Activated B cell treated with CpG ODN at 0.5 μM for 24 hours (primary cell): ENCODE data around the gene UTRN. TPM values are rescaled to one million over a fixed set of nuclear protein-coding genes. Genes with fewer than 3 reads are reported as not detected.

Experiments
- ATAC-seq: fragments of 200-7000 bp; cut with Tn5 transposase; one replicate; pipeline ENCODE4 v1.10.0; 2021; ENCODE audit warnings: low read depth, mild to moderate bottlenecking, moderate library complexity
- CTCF ChIA-PET: fragments of 350-600 bp; sonication (Branson Sonifier 250); formaldehyde crosslinking; loops from one replicate; lab custom pipeline; 2021; ENCODE audit warnings: antibody characterized with exemption; lab: Charles Lee
- POLR2A ChIA-PET: fragments of 350-600 bp; sonication (Branson Sonifier 250); formaldehyde crosslinking; loops from one replicate; lab custom pipeline; 2021; ENCODE audit warnings: antibody characterized with exemption; lab: Charles Lee
- DNase-seq: peaks from one replicate; pipeline ENCODE4 v3.0.0; 2022
- H3K27ac Mint-ChIP-seq: one replicate; pipeline ENCODE4 v1.8.0; 2020; ENCODE audit warnings: mixed read lengths
- H3K27me3 Mint-ChIP-seq: one replicate; pipeline ENCODE4 v1.8.0; 2021; ENCODE audit warnings: mixed read lengths
- H3K36me3 Mint-ChIP-seq: one replicate; pipeline ENCODE4 v1.8.0; 2021; ENCODE audit warnings: low read depth, mixed read lengths
- H3K4me1 Mint-ChIP-seq: one replicate; pipeline ENCODE4 v1.8.0; 2021; ENCODE audit warnings: mixed read lengths
- H3K4me3 Mint-ChIP-seq: one replicate; pipeline ENCODE4 v1.8.0; 2020; ENCODE audit warnings: mild to moderate bottlenecking, mixed read lengths
- H3K9me3 Mint-ChIP-seq: one replicate; pipeline ENCODE4 v1.8.0; 2020; ENCODE audit warnings: mixed read lengths
- intact Hi-C: fragments of 100-400 bp; cut with micrococcal nuclease; formaldehyde crosslinking; loops from one replicate; pipeline ENCODE4 v1.15.1; 2024
- total RNA-seq: library from RNA; stranded (reverse); gene quantifications from 2 replicates; pipeline ENCODE4 v1.2.3, GENCODE V29; 2022
- TF ChIP-seq, protein P1 (sequence below): fragments of 200-600 bp; IDR thresholded peaks from one replicate; pipeline ENCODE4 v1.8.0; 2022; ENCODE audit warnings: antibody characterized with exemption, mild to moderate bottlenecking

UTRN gene
- total RNA-seq, 1 donor from 2014 or later = 53.5 TPM

DNA sequence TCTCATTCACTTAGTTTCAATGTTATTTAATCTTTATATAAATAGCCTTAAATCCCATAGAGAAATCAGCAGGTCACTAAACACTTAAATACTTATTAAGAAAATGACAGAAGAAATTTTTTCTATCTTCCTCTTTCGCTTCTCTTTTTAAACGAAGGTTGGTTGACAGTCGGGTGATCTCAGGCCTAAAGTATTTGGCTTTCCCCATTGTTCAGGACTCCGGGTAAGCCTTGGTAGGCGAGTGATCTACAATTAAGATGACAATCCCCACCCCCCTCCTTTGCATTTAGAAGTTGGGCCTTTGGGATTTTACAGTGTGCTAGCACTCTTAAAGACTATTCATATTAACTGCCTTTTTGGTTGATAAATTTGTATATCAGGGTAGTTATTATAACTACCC lies 19.7 kb upstream of the UTRN start:
- peak overlapping the region; percentile 63 for H3K27ac Mint-ChIP-seq
- TF ChIP-seq, protein P1, sequence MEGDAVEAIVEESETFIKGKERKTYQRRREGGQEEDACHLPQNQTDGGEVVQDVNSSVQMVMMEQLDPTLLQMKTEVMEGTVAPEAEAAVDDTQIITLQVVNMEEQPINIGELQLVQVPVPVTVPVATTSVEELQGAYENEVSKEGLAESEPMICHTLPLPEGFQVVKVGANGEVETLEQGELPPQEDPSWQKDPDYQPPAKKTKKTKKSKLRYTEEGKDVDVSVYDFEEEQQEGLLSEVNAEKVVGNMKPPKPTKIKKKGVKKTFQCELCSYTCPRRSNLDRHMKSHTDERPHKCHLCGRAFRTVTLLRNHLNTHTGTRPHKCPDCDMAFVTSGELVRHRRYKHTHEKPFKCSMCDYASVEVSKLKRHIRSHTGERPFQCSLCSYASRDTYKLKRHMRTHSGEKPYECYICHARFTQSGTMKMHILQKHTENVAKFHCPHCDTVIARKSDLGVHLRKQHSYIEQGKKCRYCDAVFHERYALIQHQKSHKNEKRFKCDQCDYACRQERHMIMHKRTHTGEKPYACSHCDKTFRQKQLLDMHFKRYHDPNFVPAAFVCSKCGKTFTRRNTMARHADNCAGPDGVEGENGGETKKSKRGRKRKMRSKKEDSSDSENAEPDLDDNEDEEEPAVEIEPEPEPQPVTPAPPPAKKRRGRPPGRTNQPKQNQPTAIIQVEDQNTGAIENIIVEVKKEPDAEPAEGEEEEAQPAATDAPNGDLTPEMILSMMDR = no peak
- ChIA-PET CTCF (interaction anchor here (1.6 kb wide), 1 partner anchor 46 kb away, joined by 4 read pairs; no protein-coding TSS in a partner anchor), POLR2A (no interaction called here)
- no peaks in the 10 kb centered on the region for H3K9me3 Mint-ChIP-seq
- peak; percentile 97 for ATAC-seq
- peaks cover 23% of the 10 kb centered on the region for H3K4me1 Mint-ChIP-seq
- no peaks in the 10 kb centered on the region for H3K27me3 Mint-ChIP-seq
- H3K36me3 Mint-ChIP-seq = no peaks in the 10 kb centered on the region
- no peak for DNase-seq
- H3K4me3 Mint-ChIP-seq = no peak overlapping the region
- intact Hi-C loops = loop anchor here (1.0 kb wide), 3 partner anchors 19 to 69 kb away; no protein-coding TSS in a partner anchor

DNA sequence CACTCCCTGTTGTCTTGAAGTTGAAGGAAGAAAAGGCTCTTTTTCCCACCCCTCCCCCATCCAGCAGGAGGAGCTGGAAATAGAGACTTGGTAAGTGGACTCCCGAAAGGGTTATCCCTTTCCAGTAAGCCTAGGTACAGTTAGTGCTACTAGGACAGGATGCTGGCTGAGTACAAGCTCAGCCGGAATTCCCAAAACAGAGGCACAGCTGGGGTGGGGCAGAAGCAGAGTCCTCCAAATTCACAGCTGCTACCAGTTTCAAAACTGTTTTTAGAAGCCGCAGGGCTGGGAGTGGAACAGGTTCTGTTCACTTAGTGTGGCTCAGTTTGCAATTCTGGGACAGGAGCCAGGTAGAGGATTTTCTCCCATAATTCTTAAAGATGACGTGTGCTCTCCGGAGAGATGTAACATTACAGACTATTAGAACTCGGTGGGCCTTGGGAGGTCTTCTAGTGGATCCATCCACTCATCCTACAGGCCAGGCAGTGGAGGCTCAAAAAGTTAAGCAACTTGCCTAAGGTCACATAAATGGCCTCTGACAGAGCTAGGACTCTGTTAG lies 19.0 kb upstream of the UTRN start:
- POLR2A ChIA-PET = no interaction called here
- CTCF ChIA-PET = interaction anchor here (1.6 kb wide), 1 partner anchor 47 kb away, joined by 4 read pairs; no protein-coding TSS in a partner anchor
- H3K36me3 Mint-ChIP-seq = no peaks in the 10 kb centered on the region

DNA sequence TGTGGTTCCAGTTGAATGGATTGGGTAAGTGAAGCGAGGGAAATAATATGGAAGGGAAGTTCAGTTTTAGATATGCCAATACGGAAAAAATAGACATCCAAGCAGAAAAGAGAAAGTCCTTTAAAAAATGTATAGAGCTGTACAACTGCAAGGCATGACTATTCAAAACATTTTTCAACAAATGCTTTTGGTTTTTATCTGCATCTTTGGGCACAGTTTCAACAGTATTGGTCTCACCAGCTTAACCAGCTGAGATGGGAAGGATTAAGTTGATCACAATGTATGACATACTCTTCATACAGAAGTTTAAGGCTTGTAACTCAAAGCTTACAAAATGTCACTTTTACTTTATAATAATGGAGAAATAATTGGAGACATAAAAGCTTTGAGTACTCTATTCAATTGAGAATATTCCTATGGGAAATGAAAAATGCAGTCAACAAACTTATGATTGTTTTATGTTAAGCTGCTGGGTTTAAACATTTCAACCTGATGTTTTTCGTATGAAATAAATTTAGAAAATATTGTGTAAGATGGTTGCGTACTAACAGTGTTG lies 16.3 kb upstream of the UTRN start:
- ATAC-seq (no peak), DNase-seq (no peak)
- Mint-ChIP-seq H3K9me3 (no peaks in the 10 kb centered on the region), H3K4me3 (no peak overlapping the region), H3K27ac (peak overlapping the region; percentile 12), H3K36me3 (no peaks in the 10 kb centered on the region), H3K4me1 (peaks cover 23% of the 10 kb centered on the region), H3K27me3 (no peaks in the 10 kb centered on the region)
- TF ChIP-seq, protein P1 = no peak
- intact Hi-C loops = no loop called here
- POLR2A ChIA-PET = interaction anchor here (0.5 kb wide), 1 partner anchor 310 kb away, joined by 3 read pairs; no protein-coding TSS in a partner anchor
- CTCF ChIA-PET = interaction anchor here (0.8 kb wide), 1 partner anchor 213 kb away, joined by 3 read pairs; no protein-coding TSS in a partner anchor

More for the DNA sequence above, 19.0 kb upstream of the UTRN start:
- Mint-ChIP-seq H3K4me3 (no peak overlapping the region), H3K9me3 (no peaks in the 10 kb centered on the region), H3K4me1 (peaks cover 23% of the 10 kb centered on the region), H3K27me3 (no peaks in the 10 kb centered on the region), H3K27ac (no peak overlapping the region)
- DNase-seq (no peak), ATAC-seq (no peak)
- TF ChIP-seq, protein P1 = no peak
- intact Hi-C loops = no loop called here

DNA sequence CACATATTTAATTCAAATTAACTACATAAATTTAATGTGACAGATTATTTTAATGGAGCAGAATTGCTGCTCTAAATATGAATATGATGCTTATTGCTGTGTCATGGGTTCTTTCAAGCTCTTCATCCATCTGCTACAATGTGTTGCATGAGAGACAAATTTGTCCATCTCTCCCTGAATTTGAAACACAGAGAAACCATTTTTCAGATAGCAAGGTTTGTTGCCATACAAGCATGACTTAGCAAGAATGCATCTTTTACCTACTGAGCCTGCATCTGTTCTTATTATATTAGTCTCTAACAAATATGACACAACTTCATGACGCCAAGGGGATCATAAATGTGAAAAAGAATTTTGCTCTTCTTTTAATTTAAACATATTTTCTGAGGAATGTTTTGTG lies 8.0 kb upstream of the UTRN start:
- no peak for DNase-seq
- no peak overlapping the region for H3K4me3 Mint-ChIP-seq
- no peak overlapping the region for H3K27ac Mint-ChIP-seq
- H3K4me1 Mint-ChIP-seq = peaks cover 3% of the 10 kb centered on the region
- no peak for ATAC-seq
- ChIA-PET POLR2A (no interaction called here), CTCF (no interaction called here)
- peaks cover 11% of the 10 kb centered on the region for H3K27me3 Mint-ChIP-seq
- TF ChIP-seq, protein P1 = no peak
- H3K36me3 Mint-ChIP-seq = no peaks in the 10 kb centered on the region
- no peaks in the 10 kb centered on the region for H3K9me3 Mint-ChIP-seq
- intact Hi-C loops = no loop called here

DNA sequence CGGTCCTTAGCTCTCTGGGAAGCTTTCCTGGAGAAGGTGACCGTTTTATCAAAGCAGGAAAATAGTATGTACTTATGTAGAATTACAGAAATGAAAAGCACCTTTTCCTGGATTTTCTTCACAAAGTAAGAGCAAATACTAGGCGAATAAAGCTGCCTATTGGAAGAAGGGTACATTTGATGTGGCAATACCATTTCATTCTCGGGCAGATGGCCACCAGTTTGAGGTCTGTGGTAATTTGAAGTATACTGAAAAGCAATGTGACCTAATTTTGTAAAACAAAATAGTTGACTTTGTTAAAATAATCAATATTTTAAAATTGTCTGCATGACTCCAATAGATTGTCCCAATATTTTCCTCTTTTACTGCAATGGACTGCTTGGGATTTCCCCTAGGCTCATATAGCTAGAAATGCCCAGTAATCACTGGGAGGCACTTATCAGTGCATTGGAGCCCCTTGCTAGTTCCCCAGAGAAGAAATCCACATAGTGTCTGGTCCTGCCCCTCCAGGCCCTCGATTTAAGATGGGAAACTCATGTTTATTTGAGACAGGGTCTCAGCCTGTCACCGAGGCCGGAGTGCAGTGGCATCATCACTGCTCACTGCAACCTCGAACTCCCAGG lies 7.4 kb upstream of the UTRN start:
- intact Hi-C loops = no loop called here
- CTCF ChIA-PET = no interaction called here
- Mint-ChIP-seq H3K4me3 (no peak overlapping the region), H3K27me3 (peaks cover 11% of the 10 kb centered on the region), H3K36me3 (no peaks in the 10 kb centered on the region), H3K9me3 (no peaks in the 10 kb centered on the region), H3K4me1 (peaks cover 3% of the 10 kb centered on the region), H3K27ac (no peak overlapping the region)
- no peak for ATAC-seq
- TF ChIP-seq, protein P1 = no peak
- POLR2A ChIA-PET = no interaction called here
- no peak for DNase-seq
